MCF 10A (cell line): ENCODE data around the gene AHSA1. TPM values are rescaled to one million over a fixed set of nuclear protein-coding genes. Genes with fewer than 3 reads are reported as not detected.

Experiments used
- BruUV-seq: library from RNA; stranded (reverse); fragments of 400-500 nt; replicated peaks from 2 replicates; lab custom pipeline; 2021; lab: Mats Ljungman, UMichigan
- CTCF ChIA-PET: fragments of 300-600 bp; sonication (Branson Sonifier 250); formaldehyde crosslinking; extraction: SDS; loops from one replicate; lab custom pipeline; 2021; ENCODE audit warnings: antibody characterized with exemption, inconsistent platforms; lab: Yijun Ruan, JAX
- POLR2A ChIA-PET: fragments of 300-600, 350-650 bp; sonication (Branson Sonifier 250); formaldehyde crosslinking; extraction: SDS; loops from one replicate; lab custom pipeline; 2020; ENCODE audit warnings: antibody characterized with exemption, inconsistent platforms; lab: Yijun Ruan, JAX
- DNase-seq: peaks from one replicate; pipeline ENCODE4 v3.0.0-alpha.2; 2018; ENCODE audit not compliant: unreplicated experiment
- H3K27ac Mint-ChIP-seq: one replicate; pipeline ENCODE4 v1.8.0; 2022; ENCODE audit warnings: mild to moderate bottlenecking, low read depth, mixed read lengths; ENCODE audit not compliant: unreplicated experiment
- H3K27me3 Mint-ChIP-seq: one replicate; pipeline ENCODE4 v1.8.0; 2022; ENCODE audit warnings: mixed read lengths; ENCODE audit not compliant: insufficient read depth, unreplicated experiment
- H3K36me3 Mint-ChIP-seq: one replicate; pipeline ENCODE4 v1.8.0; 2022; ENCODE audit warnings: mild to moderate bottlenecking, moderate library complexity, mixed read lengths; ENCODE audit not compliant: insufficient read depth, unreplicated experiment
- H3K4me1 Mint-ChIP-seq: one replicate; pipeline ENCODE4 v1.8.0; 2022; ENCODE audit warnings: mixed read lengths; ENCODE audit not compliant: insufficient read depth, unreplicated experiment
- H3K4me3 Mint-ChIP-seq: one replicate; pipeline ENCODE4 v1.8.0; 2022; ENCODE audit warnings: mild to moderate bottlenecking, moderate library complexity, mixed read lengths; ENCODE audit not compliant: unreplicated experiment
- H3K9me3 Mint-ChIP-seq: one replicate; pipeline ENCODE4 v1.8.0; 2022; ENCODE audit warnings: mixed read lengths; ENCODE audit not compliant: unreplicated experiment
- intact Hi-C: fragments of 100-400 bp; cut with micrococcal nuclease; formaldehyde crosslinking; loops from 2 replicates; pipeline ENCODE4 v1.14.1; 2022
- total RNA-seq: library from RNA; stranded (reverse); gene quantifications from 2 replicates; pipeline ENCODE4 v1.2.3, GENCODE V29; 2022
- TF ChIP-seq, protein P1 (sequence below): fragments of 200-600 bp; IDR thresholded peaks from one replicate; pipeline ENCODE4 v1.8.0; 2022; ENCODE audit warnings: antibody characterized with exemption, mild to moderate bottlenecking; ENCODE audit not compliant: unreplicated experiment

AHSA1 gene
- total RNA-seq, 1 experiment from 2014 or later: 78.5 TPM

DNA sequence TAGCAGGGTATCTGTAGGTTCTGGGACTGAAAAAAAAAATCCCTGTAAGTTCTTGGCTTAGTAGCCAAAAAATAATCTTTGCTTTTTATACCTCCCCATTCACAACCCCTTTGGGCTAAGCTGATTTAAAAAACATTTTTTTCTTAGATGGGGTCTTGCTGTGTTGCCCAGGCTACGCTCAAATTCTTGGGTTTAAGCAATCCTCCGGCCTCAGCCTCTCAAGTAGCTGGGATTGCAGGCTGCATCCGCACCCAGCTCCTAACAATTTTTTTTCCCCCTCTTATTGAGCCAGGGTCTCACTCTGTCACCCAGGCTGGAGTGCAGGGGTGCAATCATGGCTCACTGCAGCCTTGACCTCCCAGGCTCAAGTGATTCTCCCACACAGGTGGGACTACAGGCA lies 49.9 kb downstream of the AHSA1 start:
- Mint-ChIP-seq H3K27ac (peak overlapping the region; percentile 57), H3K27me3 (no peaks in the 10 kb centered on the region), H3K4me1 (peaks cover 19% of the 10 kb centered on the region), H3K36me3 (peaks cover 23% of the 10 kb centered on the region), H3K4me3 (no peak overlapping the region), H3K9me3 (no peaks in the 10 kb centered on the region)
- TF ChIP-seq, protein P1, sequence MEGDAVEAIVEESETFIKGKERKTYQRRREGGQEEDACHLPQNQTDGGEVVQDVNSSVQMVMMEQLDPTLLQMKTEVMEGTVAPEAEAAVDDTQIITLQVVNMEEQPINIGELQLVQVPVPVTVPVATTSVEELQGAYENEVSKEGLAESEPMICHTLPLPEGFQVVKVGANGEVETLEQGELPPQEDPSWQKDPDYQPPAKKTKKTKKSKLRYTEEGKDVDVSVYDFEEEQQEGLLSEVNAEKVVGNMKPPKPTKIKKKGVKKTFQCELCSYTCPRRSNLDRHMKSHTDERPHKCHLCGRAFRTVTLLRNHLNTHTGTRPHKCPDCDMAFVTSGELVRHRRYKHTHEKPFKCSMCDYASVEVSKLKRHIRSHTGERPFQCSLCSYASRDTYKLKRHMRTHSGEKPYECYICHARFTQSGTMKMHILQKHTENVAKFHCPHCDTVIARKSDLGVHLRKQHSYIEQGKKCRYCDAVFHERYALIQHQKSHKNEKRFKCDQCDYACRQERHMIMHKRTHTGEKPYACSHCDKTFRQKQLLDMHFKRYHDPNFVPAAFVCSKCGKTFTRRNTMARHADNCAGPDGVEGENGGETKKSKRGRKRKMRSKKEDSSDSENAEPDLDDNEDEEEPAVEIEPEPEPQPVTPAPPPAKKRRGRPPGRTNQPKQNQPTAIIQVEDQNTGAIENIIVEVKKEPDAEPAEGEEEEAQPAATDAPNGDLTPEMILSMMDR: no peak
- intact Hi-C loops: no loop called here
- DNase-seq: no peak
- BruUV-seq: no TSS peak
- ChIA-PET CTCF (interaction anchor here (1.1 kb wide), 1 partner anchor 15 kb away, joined by 4 read pairs; no protein-coding TSS in a partner anchor), POLR2A (interaction anchor here (0.6 to 1.7 kb wide), 4 partner anchors 49 to 595 kb away, joined by 3 to 8 read pairs (median 5); partner anchors contain the start of genes AHSA1, SAMD15, TMED8 and VIPAS39)

DNA sequence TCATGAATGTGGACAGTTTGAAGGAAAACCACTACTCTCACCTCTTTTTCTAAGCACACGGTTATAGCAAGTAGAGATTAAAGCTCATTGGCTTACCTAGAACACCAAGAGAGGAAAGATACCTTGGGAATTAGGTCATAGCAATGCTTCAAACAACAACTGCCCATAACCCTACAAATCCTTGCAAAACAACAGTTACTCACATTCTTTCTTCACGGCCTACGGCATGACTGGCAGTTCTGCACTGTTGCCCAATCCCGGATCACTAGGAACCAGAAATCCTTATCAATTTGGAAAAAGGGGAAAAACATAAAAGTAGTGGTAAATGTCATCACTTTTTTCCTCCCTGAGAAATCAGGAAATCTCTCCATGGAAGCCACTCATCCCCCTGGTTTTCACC lies 50.4 kb downstream of the AHSA1 start:
- DNase-seq: peak; percentile 78
- no peaks in the 10 kb centered on the region for H3K9me3 Mint-ChIP-seq

DNA sequence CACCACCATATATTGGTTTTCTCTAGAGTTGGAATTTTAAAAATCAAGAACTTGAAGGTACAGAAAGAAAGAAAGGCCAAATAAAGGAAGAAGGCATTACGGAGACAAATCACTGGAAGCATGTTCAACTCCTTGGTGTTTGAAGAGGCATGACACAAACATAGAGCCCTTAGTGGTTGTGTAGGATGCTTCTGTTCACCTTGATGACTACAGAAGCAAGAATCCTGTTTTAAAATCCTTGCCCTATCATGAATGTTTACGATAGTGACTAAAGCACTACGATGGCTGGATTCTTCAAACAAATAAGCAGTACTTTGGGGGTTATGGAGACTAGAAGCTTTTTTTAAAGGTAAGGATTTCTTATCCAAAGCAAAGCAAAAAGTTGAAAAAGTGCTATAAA lies 51.0 kb downstream of the AHSA1 start:
- H3K9me3 Mint-ChIP-seq: no peaks in the 10 kb centered on the region
- no TSS peak for BruUV-seq
- CTCF ChIA-PET: interaction anchor here (0.7 to 1.3 kb wide), 2 partner anchors 24 to 200 kb away, joined by 3 read pairs; no protein-coding TSS in a partner anchor
- DNase-seq: no peak
- no peak overlapping the region for H3K4me3 Mint-ChIP-seq
- POLR2A ChIA-PET: interaction anchor here (1.0 to 1.7 kb wide), 3 partner anchors 31 to 52 kb away, joined by 3 to 8 read pairs (median 7); partner anchors contain the start of gene VIPAS39
- no peaks in the 10 kb centered on the region for H3K27me3 Mint-ChIP-seq
- H3K27ac Mint-ChIP-seq: peak overlapping the region; percentile 57
- peaks cover 19% of the 10 kb centered on the region for H3K4me1 Mint-ChIP-seq
- TF ChIP-seq, protein P1: no peak
- intact Hi-C loops: no loop called here
- peaks cover 23% of the 10 kb centered on the region for H3K36me3 Mint-ChIP-seq

More for the DNA sequence above, 50.4 kb downstream of the AHSA1 start:
- Mint-ChIP-seq H3K27me3 (no peaks in the 10 kb centered on the region), H3K27ac (peak overlapping the region; percentile 57), H3K4me3 (no peak overlapping the region), H3K36me3 (peaks cover 23% of the 10 kb centered on the region), H3K4me1 (peaks cover 19% of the 10 kb centered on the region)
- TF ChIP-seq, protein P1: no peak
- intact Hi-C loops: no loop called here
- POLR2A ChIA-PET: interaction anchor here (0.6 to 1.7 kb wide), 6 partner anchors 30 to 595 kb away, joined by 3 to 8 read pairs (median 5); partner anchors contain the start of genes AHSA1, SAMD15, TMED8 and VIPAS39
- CTCF ChIA-PET: interaction anchor here (1.1 to 1.3 kb wide), 2 partner anchors 15 to 25 kb away, joined by 3 to 4 read pairs; no protein-coding TSS in a partner anchor
- no TSS peak for BruUV-seq

DNA sequence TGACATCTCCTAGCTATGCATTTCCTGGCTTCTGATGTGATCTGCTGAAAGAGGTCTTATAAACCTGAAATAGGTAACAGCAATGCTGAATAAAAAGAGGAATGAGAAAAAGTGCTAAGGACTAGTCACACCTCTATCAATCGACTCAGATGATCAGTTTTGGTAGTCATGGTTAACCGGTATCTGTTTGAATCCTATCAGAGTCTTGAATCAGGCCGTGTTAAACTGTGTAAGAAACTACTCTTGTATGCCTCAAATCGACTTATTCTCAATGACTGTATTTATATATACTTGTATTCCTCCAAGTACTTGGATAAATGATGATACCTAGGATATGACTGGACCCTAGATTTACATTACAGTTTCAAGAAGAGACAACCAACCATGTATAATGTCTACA lies 51.5 kb downstream of the AHSA1 start:
- peaks cover 19% of the 10 kb centered on the region for H3K4me1 Mint-ChIP-seq
- ChIA-PET POLR2A (interaction anchor here (1.0 to 1.7 kb wide), 2 partner anchors 51 to 53 kb away, joined by 7 to 8 read pairs; partner anchors contain the start of gene VIPAS39), CTCF (interaction anchor here (0.7 to 1.3 kb wide), 2 partner anchors 24 to 199 kb away, joined by 3 read pairs; no protein-coding TSS in a partner anchor)
- H3K27me3 Mint-ChIP-seq: no peaks in the 10 kb centered on the region
- no TSS peak for BruUV-seq
- H3K4me3 Mint-ChIP-seq: no peak overlapping the region
- H3K27ac Mint-ChIP-seq: no peak overlapping the region
- peaks cover 24% of the 10 kb centered on the region for H3K36me3 Mint-ChIP-seq
- TF ChIP-seq, protein P1: no peak
- H3K9me3 Mint-ChIP-seq: no peaks in the 10 kb centered on the region
- intact Hi-C loops: no loop called here
- no peak for DNase-seq
